GM04503 (cell line): ENCODE data around the gene FBN1.

Experiments
- DNase-seq: peaks from one replicate; pipeline ENCODE4 v3.0.0-alpha.2; 2012; ENCODE audit warnings: low read depth

The FBN1 gene

GRCh38 chr15:48514103-48514816 is 131.2 kb downstream of the FBN1 start:
- no peak for DNase-seq

DNA sequence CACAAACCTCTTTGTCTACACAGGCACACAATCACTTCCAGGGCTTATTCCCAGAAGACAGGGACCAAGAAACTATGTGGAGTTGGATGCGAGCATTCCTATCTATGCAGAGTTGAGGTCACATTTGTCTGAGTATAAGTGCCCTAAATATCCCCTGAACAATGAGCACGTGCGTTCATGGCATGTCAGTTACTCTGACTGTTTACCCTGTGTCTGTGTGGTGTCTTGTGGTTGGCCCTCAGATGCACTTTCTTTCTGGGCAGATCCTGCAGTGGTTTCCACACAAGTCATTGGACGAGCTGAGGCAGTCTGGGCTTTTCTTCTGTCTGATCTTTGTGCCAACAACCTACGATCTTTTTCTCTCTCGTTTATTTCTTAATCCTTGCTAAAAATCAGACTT is 134.5 kb downstream of the FBN1 start:
- no peak for DNase-seq

GRCh38 chr15:48507416-48508065 is 138.0 kb downstream of the FBN1 start:
- DNase-seq = no peak

DNA sequence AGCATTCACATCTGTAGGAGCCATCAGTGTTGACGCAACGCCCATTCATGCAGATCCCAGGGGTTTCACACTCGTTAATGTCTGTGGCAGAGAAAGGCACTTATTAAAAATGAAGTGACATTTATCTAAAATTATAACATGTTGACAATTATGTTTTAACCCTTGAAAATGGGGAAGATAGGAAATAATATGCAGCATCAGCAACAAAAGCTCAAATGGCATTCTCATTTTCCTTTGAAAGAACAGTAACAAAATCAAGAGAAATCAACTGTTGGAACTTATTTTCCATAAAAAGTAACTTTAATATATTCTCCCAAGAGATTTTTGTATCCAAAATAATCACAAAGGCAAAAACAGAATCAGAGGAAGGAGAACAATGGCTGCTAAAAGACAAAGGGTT is 140.4 kb downstream of the FBN1 start:
- no peak for DNase-seq

- no peak for DNase-seq
Observed at GRCh38 chr15:48501208-48501607, 144.3 kb downstream of the FBN1 start.

GRCh38 chr15:48500595-48500994 is 144.9 kb downstream of the FBN1 start:
- peak; percentile 33 for DNase-seq

DNA sequence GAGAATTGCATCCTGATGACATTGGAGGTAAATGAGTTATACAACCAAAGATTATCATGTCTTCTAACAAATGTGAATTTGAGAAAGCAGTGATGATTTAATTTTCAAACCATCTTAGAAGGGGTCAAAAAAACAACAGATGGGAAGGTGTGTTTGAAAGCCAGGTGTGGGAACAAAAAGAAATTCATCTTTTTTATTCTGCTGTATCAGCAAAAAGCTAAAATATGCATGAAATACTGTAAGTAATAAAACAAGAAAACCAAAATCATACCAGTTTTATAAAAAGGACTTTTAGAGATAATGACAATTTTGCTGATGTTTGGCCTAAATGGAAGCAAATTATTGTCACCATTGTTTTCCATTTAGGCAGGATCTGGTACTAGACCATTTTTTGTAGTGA is 145.5 kb downstream of the FBN1 start:
- no peak for DNase-seq

GRCh38 chr15:48498828-48499227 is 146.7 kb downstream of the FBN1 start:
- no peak for DNase-seq

DNA sequence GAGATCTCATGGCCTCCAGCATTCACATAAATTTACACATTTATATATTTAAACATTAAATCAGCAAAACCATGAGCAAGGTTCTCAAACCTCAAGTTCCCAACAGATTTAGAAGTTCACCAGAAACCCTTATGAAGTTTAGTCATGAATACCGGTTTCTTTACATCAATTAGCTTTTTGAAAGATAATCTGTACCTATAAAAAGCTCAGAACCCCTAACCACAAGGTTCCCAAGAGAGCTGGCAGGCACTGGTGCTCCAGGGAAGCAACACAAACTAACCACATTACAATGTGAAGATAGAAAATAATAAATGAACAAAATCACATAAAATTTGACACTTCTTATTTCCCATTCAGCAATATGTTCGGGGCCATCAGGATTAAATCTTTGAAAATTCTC is 150.9 kb downstream of the FBN1 start:
- no peak for DNase-seq

GRCh38 chr15:48493763-48494225 is 151.7 kb downstream of the FBN1 start:
- DNase-seq = no peak

DNA sequence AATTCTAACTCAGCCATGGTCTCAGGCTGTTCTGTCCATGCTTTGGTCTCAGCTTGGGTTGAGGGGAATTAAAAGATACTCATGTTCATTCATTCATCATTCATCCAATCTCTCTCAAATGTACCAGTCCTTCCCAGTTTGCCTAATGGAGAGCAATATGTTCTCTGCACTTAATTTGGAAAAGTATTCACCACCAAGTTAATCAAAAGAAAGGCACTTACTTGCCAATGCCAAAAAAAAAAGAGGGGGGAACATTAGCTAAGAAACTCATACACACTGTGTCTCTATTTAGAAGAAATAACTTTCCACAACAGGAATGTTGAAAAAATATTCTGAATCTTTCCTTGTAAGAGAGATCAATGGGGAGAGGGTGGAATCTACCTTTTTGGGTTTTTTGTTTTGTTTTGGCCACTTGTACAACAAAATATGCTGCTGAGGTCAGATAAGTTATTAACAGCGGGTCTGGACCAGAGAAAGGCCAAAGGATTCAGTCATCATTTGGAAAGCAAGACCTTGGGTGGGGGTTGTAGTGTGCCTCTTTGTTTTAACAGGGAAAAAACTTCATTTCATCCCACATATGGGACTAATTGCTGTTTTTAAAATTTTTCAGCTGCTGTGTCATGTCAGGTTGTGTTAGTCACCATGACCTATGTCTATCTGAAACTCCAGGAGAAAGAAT is 152.3 kb downstream of the FBN1 start:
- DNase-seq = peak; percentile 98

DNA sequence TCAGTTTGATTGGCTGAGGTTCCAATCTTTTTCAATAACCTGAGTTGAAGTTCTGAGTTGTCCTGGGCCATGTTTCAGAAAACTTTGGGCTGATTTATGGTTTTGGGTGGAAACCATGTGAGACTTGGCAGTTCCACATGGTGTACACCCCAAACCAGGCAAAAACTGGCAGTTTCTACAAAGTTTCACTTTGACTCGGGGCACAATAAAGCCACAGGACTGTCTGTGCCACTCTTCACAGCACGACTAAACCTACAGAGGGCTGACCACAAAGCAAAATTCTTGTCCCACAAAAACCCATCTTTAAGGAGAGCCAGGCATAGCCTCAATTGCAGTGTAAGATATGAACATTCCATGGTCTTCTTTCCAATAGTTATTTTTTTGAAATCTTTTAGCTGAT is 159.3 kb downstream of the FBN1 start:
- no peak for DNase-seq

- DNase-seq = no peak
Observed at GRCh38 chr15:48481802-48482201, 163.7 kb downstream of the FBN1 start.

DNA sequence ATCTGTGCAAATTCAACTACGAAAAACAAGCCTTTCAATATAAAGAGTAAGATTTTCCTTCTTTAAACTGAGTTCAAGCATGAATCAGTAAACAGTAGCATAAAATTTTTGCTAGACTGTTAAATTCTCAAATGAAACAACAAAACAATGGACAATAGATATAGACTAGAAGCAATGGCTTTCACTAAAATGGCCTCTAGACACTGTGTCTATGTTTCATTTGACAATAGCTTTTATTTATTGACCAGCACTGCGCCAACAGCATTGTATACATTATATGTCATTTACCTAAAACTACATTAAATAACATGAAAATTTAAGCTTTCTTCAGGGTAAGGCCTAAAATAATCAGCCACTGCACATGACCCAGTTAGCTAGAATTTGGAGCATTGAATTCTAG is 165.8 kb downstream of the FBN1 start:
- no peak for DNase-seq

DNA sequence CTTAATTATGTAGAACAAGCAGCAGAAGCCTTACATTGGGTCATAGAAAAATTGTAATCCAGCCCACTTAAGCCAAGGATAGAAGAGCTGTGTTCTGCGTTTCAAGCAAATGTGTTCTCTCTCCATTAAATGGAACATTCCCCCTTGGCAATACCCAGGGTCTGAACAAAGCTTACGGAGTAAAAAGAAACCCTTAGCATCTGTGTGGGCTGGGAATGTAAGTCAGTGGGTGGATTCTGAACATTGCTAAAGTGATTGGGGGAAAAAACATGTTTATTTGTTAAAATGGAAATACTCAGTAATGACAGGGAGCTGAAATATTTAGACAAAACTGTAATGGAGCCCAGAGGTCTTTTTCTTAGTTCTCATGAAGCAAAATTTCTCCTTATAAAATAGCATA is 166.9 kb downstream of the FBN1 start:
- no peak for DNase-seq

GRCh38 chr15:48477795-48478360 is 167.6 kb downstream of the FBN1 start:
- DNase-seq = no peak

DNA sequence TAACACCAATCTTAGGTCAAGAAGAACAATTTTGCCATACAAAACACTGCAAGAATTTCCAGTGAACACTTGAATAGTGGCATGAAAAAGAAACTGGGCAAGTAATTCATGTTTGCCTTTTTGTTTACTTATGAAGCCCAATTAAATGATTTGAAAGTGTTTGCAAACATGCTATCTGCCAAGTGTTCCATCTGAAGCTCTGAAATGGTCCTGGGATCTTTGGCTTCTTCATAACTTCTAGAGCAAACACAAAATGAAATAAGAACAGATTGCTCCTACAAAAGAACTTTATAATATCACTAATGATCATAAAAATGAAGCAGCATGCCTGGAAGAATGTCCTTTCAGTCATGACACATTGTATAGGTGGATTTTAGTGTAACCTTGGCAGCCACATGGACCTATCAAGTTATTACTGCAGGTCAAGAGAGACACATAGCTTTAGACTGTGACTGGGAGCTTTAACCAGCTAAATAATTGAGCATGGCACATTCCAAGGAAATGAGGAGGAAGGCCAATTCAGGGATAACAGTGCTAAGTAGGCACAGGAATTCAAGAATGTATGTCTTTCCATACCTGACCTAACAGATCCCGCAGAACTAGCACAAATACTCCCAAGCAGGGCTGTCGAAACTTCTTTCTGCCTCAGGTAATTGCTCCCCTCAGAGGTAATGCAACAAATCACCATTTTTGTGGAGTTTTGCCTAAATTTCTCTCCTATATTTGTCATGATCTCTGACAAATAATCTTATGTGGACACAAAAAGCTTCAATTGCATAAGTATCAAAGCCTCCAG is 169.7 kb downstream of the FBN1 start:
- DNase-seq = no peak

GRCh38 chr15:48473667-48474066 is 171.8 kb downstream of the FBN1 start:
- DNase-seq = no peak

DNA sequence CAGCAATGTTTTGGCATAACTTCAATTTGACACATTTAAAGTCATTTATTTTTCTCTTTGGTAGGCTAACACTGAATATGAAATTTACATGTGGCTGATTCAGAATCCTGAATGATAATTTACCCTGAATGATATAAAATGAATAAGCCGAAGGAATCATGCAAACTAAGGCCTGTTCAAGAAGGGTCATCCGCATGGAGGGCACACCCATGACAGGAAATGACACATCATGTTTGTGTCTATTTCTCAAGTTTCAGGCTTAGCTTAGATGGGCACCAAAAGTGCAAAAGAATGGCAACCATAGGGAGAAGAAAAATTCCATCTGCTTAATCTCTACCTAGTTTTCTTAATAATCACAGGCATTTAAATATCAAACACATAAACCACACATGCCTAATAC is 172.8 kb downstream of the FBN1 start:
- DNase-seq = peak; percentile 15

DNA sequence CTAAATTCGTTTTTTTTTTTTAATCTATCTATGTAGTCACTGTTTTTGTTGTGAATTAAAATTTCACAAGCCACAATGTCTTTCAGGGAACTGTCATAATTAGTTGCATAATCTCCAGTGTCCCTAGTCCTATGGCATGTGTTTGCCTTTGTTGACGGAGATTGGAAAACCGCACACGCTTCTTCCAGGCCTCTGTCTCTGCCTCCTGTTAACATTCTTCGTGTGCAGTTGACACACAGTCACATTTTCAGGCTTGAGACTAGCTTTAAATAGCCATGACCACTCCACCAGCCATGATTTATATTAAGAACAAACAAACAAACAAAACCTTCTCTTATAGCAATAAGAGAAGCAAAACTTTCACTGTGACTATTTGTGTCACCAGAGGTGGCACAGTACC is 174.4 kb downstream of the FBN1 start:
- DNase-seq = no peak

- no peak for DNase-seq
Observed at GRCh38 chr15:48470096-48470495, 175.4 kb downstream of the FBN1 start.

GRCh38 chr15:48469681-48470080 is 175.8 kb downstream of the FBN1 start:
- no peak for DNase-seq
